GM18867 (cell line): ENCODE measurements around the gene PEX11G.
"Not testable (repeated sequence)": the region's sequence is repeated elsewhere in the genome, so short reads cannot be mapped to it uniquely, and the experiment has no call there.

ENCODE experiments used
- ATAC-seq: cut with Tn5 transposase; IDR thresholded peaks from one replicate; pipeline ENCODE4 v1.9.1; 2021; ENCODE audit warnings: mild to moderate bottlenecking, moderate library complexity; ENCODE audit not compliant: unreplicated experiment

PEX11G gene

GRCh38 chr19:7470540-7471305 lies 18.1 kb downstream of the PEX11G start:
- ATAC-seq: no peak

GRCh38 chr19:7469669-7470285 lies 19.1 kb downstream of the PEX11G start:
- no peak for ATAC-seq

GRCh38 chr19:7468840-7469239 lies 20.0 kb downstream of the PEX11G start:
- no peak for ATAC-seq

GRCh38 chr19:7467009-7467989 lies 21.5 kb downstream of the PEX11G start:
- no peak for ATAC-seq

- ATAC-seq: no peak
Measured at GRCh38 chr19:7463575-7463974, 25.3 kb downstream of the PEX11G start.

GRCh38 chr19:7461841-7462629 lies 26.8 kb downstream of the PEX11G start:
- ATAC-seq: no peak

- no peak for ATAC-seq
Measured at GRCh38 chr19:7460562-7460966, 28.3 kb downstream of the PEX11G start.

- ATAC-seq: no peak
Measured at GRCh38 chr19:7459773-7460172, 29.1 kb downstream of the PEX11G start.

- ATAC-seq: no peak
Measured at GRCh38 chr19:7458675-7459074, 30.2 kb downstream of the PEX11G start.

- no peak for ATAC-seq
Measured at GRCh38 chr19:7456964-7457541, 31.8 kb downstream of the PEX11G start.

GRCh38 chr19:7455600-7456296 lies 33.1 kb downstream of the PEX11G start:
- ATAC-seq: no peak

GRCh38 chr19:7454998-7455397 lies 33.8 kb downstream of the PEX11G start:
- ATAC-seq: no peak

- no peak for ATAC-seq
Measured at GRCh38 chr19:7450243-7451223, 38.3 kb downstream of the PEX11G start.

- not testable (repeated sequence) for ATAC-seq
Measured at GRCh38 chr19:7449391-7450070, 39.3 kb downstream of the PEX11G start.

- ATAC-seq: no peak
Measured at GRCh38 chr19:7447648-7448047, 41.2 kb downstream of the PEX11G start.

GRCh38 chr19:7445104-7445503 lies 43.7 kb downstream of the PEX11G start:
- ATAC-seq: no peak

- no peak for ATAC-seq
Measured at GRCh38 chr19:7444042-7444441, 44.8 kb downstream of the PEX11G start.

GRCh38 chr19:7442423-7442822 lies 46.4 kb downstream of the PEX11G start:
- no peak for ATAC-seq
